ENCODE results near the gene DOCK4. TPM values are rescaled to one million over a fixed set of nuclear protein-coding genes. Genes with fewer than 3 reads are reported as not detected.

DOCK4 gene
- total RNA-seq, 2 donors from 2014 or later: 6.5 to 11.1 TPM

DNA sequence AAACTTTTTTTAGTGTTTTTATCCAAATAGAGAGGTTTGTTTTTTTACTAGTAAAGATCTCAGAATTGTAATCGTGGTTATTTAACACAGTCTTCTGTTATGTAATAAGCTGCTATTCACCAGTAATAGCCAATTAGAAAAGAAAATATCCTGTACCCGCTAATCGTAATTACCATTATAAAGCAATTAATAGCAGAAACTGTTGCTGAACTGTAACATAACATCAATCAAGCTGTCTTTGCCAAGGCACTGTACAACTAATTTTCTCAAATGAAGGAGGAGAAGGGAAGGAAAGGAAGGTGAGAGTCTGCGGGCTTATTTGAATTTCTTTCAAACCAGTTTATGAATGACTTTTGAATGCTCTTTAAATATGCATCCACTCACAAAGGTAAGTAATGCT is 9.6 kb upstream of the DOCK4 start:
- no peak overlapping the region for H3K4me3 ChIP-seq
- H3K4me1 ChIP-seq: peaks cover 7% of the 10 kb centered on the region
- no peaks in the 10 kb centered on the region for H3K36me3 ChIP-seq
- TF ChIP-seq, protein P1, sequence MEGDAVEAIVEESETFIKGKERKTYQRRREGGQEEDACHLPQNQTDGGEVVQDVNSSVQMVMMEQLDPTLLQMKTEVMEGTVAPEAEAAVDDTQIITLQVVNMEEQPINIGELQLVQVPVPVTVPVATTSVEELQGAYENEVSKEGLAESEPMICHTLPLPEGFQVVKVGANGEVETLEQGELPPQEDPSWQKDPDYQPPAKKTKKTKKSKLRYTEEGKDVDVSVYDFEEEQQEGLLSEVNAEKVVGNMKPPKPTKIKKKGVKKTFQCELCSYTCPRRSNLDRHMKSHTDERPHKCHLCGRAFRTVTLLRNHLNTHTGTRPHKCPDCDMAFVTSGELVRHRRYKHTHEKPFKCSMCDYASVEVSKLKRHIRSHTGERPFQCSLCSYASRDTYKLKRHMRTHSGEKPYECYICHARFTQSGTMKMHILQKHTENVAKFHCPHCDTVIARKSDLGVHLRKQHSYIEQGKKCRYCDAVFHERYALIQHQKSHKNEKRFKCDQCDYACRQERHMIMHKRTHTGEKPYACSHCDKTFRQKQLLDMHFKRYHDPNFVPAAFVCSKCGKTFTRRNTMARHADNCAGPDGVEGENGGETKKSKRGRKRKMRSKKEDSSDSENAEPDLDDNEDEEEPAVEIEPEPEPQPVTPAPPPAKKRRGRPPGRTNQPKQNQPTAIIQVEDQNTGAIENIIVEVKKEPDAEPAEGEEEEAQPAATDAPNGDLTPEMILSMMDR (IDR thresholded peaks at IDR 0.05): no peak
- no peak overlapping the region for H3K9ac ChIP-seq (ENCODE audit: low read depth in 2 of 2, low read length in 2 of 2)
- intact Hi-C loops (cut with DNase I): loop anchor here (10.0 kb wide), 1 partner anchor 179 kb away; no protein-coding TSS in a partner anchor
- H3K27ac ChIP-seq: no peak overlapping the region
- H3K9me3 ChIP-seq: no peaks in the 10 kb centered on the region
- DNase-seq: no peak
- no peaks in the 10 kb centered on the region for H3K27me3 ChIP-seq

DNA sequence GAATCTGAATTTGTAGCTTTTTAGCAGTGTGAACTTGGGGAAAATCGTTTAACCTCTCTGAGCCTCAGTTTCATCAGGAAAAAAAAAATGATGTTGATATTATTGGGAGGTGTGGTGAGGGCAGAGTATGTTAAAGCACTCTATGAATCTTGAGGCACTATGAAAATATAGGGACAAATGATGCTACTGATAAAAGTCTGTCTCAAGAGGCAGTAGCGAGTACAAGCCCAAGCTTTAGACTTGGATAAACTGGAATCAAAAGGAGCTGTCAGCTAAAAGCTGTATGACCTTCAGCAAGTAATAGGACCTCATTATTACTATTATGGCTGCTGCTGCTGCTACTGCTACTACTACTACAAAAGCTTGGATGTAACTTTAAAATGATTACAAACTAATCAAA is 8.7 kb upstream of the DOCK4 start:
- DNase-seq: no peak
- Histone ChIP-seq H3K4me3 (no peak overlapping the region), H3K9me3 (no peaks in the 10 kb centered on the region), H3K27me3 (no peaks in the 10 kb centered on the region), H3K36me3 (no peaks in the 10 kb centered on the region), H3K9ac (ENCODE audit: low read depth in 2 of 2, low read length in 2 of 2) (no peak overlapping the region), H3K4me1 (peaks cover 7% of the 10 kb centered on the region), H3K27ac (no peak overlapping the region)
- intact Hi-C loops (cut with DNase I): loop anchor here (10.0 kb wide), 1 partner anchor 180 kb away; no protein-coding TSS in a partner anchor
- TF ChIP-seq, protein P1 (IDR thresholded peaks at IDR 0.05): no peak

DNA sequence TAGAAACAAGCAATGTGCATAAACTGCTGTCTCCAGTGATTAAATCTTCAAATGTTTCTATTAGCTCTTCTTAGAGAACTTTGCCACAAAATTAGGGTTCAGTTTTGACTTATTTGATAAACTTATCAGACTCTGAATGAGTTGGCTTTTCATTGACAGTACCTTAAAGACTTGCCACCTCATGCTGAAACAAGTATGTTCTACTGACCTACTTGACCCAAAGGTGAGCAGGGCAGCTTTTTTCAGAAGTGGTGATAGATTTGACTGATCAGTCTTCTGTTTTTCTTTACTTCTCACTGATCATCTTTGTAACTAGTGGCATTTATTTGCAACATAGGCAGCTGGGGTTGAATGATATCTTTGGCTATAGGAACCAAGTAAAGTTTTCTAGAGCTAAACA is 8.1 kb upstream of the DOCK4 start:
- H3K27ac ChIP-seq: no peak overlapping the region
- H3K36me3 ChIP-seq: no peaks in the 10 kb centered on the region
- H3K9ac ChIP-seq (ENCODE audit: low read depth in 2 of 2, low read length in 2 of 2): no peak overlapping the region
- H3K9me3 ChIP-seq: no peaks in the 10 kb centered on the region
- no peak for DNase-seq
- peaks cover 7% of the 10 kb centered on the region for H3K4me1 ChIP-seq
- H3K4me3 ChIP-seq: no peak overlapping the region
- intact Hi-C loops (cut with DNase I): loop anchor here (10.0 kb wide), 1 partner anchor 181 kb away; no protein-coding TSS in a partner anchor
- H3K27me3 ChIP-seq: no peaks in the 10 kb centered on the region
- TF ChIP-seq, protein P1 (IDR thresholded peaks at IDR 0.05): no peak

DNA sequence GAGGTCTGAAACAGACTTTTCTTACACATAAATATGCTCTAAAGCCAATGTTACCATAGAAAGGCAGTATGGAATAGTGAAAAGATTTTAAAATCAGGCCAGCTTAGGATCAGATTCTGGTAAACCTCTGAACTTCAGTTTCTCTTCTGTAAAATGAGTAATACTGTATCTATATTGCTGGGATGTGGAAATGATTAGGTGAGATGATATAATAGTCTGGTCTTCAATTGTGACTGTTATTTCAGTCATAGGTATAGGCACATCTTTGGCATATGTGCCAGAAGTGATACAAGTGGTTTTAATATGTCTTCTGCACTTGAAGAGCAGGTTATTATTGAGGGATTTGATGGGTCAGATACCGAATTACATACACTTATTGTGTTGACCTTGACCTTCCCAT is 7.5 kb upstream of the DOCK4 start:
- Histone ChIP-seq H3K9ac (ENCODE audit: low read depth in 2 of 2, low read length in 2 of 2) (no peak overlapping the region), H3K9me3 (no peaks in the 10 kb centered on the region), H3K36me3 (no peaks in the 10 kb centered on the region), H3K4me3 (no peak overlapping the region), H3K27ac (no peak overlapping the region), H3K27me3 (no peaks in the 10 kb centered on the region), H3K4me1 (peaks cover 7% of the 10 kb centered on the region)
- intact Hi-C loops (cut with DNase I): loop anchor here (10.0 kb wide), 1 partner anchor 181 kb away; no protein-coding TSS in a partner anchor
- TF ChIP-seq, protein P1 (IDR thresholded peaks at IDR 0.05): no peak
- DNase-seq: no peak

DNA sequence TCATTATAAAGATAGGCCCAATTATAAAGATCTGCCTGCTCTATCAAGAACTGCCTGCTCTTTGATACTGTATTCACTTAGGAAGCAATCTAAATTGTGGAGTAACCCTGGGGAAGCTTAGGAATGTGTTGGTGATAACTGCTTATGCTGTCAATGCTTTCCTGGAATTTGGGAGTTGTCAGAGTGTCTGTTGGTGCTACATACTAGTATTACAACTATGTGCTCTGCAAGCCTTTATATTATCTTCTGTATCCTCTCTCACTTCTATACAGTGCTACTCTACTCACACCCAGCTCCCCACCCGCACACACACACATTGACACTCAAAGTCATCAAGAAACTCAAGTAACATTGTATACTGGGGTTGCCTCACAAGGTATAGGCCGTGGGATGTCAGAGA is 6.4 kb upstream of the DOCK4 start:
- intact Hi-C loops (cut with DNase I): loop anchor here (10.0 kb wide), 1 partner anchor 182 kb away; no protein-coding TSS in a partner anchor
- no peak for DNase-seq
- no peaks in the 10 kb centered on the region for H3K9me3 ChIP-seq
- TF ChIP-seq, protein P1 (IDR thresholded peaks at IDR 0.05): no peak
- no peak overlapping the region for H3K9ac ChIP-seq (ENCODE audit: low read depth in 2 of 2, low read length in 2 of 2)
- H3K4me3 ChIP-seq: no peak overlapping the region
- H3K27ac ChIP-seq: no peak overlapping the region
- H3K36me3 ChIP-seq: no peaks in the 10 kb centered on the region
- peaks cover 7% of the 10 kb centered on the region for H3K4me1 ChIP-seq
- no peaks in the 10 kb centered on the region for H3K27me3 ChIP-seq

Data from colonic mucosa (tissue), 4 donors.